GM18499 (cell line): ENCODE results near the gene AP4S1.
"Not testable (repeated sequence)": the region's sequence is repeated elsewhere in the genome, so short reads cannot be mapped to it uniquely, and the experiment has no call there.

Source experiments
- ATAC-seq: cut with Tn5 transposase; IDR thresholded peaks from one replicate; pipeline ENCODE4 v1.9.1; 2021; ENCODE audit warnings: moderate number of reproducible peaks; ENCODE audit not compliant: insufficient read depth, unreplicated experiment

AP4S1 gene

DNA sequence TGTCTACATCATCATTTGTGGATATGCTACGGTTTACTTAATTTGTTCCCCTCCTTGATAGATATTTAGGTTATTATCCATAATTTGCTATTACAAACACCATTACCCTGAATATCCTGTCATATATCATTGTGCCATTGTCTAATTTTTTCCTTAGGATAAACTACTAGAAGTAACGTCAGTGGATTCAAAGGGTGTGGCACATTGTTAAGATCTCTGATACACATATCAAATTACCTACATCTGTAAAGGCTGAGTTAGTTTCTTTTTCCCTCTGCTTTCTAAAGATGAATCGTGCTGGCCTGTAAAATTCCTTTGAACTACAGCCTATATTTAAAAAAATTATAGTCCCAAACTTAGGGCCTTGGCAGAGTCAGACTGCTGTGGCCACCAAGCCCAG, 54.6 kb downstream of the AP4S1 start:
- no peak for ATAC-seq

DNA sequence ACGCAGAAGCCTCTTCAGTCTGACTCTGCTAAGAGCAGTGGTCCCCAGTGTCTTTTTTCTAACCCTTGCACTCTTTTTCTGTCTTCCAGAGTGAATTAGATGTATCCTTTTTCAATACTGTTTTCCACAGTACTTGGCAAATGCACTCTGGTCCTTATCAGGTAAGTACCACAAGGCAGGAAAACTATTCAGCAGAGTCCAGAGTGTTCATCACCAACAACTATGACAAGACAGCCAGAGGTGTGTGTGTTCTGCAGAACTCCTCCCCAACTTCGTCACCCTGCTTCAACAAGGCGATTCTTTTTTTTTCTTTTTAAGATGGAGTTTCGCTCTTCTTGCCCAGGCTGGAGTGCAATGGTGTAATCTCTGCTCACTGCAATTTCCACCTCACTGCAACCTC, 55.0 kb downstream of the AP4S1 start:
- ATAC-seq = no peak

DNA sequence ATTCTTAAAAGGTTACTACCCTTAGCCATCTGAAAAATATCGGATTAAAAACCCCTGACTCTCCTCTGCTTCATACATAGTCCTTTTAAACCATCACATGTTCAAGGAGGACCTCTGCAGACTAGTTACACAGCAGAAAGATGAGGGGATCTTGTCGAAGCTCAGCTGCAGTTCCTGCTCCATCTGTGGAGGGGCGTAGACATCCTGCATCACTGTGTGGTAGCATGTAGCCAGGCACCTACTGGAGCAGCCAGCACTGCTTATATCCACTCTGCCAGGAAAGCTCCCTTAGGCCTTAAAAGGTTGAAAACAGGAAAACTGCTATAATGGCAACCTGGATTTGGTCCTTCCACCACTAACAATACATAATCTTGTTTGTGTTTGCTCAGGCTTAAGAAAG, 58.3 kb downstream of the AP4S1 start:
- ATAC-seq = no peak

DNA sequence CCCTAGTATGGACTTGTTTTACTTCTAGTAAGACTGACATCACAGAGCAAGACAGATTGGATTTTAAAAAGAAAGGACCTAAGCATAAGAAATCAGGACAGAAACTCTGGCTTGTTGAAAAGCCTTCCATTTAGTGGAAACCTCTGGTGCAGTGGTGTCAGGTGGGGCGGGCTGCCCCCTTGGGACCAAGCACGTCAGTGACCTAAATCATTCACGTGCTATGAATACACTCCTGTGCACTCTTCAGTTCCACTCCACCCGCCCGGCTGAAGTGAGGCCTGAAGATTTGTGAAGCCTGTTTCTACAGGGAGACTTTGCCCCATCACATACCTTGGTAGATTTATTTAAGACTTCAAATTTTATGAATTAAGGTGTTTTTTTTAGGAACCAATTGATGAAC, 58.9 kb downstream of the AP4S1 start:
- ATAC-seq = no peak

DNA sequence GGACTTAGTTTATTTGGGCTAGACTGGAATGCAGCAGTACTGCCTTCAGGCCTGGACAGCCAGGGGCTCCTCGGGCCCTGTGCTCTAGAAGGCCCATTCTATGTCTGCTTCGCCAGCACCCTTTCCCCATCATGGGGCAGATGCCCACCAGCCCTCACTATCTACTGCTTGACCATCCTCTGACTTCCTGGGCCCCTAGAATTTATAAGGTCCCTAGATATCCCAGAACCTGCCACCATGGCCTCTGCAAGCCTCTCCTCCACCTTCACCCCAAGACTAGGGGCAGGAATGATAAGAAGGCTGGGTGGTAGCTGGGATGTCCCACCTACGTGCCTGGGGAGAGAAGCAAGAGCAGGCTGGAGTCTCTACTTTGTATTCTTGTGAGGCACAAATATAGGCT, 59.6 kb downstream of the AP4S1 start:
- no peak for ATAC-seq

DNA sequence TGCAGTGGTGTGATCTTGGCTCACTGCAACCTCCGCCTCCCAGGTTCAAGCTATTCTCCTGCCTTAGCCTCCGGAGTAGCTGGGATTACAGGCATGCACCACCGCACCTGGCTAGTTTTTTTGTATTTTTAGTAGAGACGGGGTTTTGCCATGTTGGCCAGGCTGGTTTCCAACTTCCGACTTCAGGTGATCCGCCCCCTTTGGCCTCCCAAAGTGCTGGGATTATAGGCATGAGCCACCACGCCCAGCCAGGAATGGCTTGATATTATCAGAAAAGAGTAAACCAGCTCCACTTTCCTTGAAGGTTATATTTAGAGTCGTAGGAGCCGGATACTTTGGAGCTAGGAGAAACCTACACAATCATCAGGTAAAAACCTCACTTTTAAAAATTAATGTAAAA, 61.0 kb downstream of the AP4S1 start:
- ATAC-seq = not testable (repeated sequence)

DNA sequence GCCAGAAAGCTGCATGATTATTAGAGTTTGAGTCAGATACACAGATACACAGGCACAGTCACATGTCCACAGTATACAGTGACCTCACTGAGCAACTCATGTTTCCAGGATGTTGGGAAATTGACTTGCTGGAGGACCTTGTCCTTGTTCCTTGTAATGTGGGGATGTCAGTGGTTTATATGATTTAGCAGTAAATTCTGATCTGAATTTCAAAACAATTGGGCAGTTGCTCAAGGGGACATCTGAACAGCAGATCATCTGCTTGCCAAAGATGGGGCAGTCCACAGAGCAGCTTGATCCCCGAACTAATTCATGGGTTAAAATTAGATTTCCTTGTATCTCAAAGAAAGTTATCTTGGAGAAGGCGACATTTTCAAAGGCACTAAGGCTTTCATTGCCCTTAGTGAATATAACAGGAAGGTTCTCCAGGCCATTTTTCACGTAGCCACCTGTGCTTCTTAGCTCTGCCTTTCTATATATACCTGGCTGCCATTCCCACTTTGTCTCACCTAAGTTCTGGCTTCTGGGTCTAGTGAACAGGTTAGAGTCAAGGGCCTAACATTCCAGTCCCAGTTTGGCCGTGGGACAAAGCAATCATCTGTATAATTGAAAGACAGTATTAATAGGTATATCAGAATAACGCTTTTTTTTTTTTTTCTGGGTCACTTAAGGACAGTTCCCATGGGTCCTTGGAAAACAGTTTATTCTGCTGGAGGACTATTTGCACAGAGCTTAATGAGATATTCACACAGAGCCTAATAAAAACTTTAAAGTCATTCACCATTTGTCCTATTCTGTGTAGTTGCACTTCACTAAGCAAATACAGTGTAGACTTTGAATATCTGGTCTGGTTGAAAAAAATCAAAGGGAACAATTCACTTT, 65.7 kb downstream of the AP4S1 start:
- ATAC-seq = no peak

DNA sequence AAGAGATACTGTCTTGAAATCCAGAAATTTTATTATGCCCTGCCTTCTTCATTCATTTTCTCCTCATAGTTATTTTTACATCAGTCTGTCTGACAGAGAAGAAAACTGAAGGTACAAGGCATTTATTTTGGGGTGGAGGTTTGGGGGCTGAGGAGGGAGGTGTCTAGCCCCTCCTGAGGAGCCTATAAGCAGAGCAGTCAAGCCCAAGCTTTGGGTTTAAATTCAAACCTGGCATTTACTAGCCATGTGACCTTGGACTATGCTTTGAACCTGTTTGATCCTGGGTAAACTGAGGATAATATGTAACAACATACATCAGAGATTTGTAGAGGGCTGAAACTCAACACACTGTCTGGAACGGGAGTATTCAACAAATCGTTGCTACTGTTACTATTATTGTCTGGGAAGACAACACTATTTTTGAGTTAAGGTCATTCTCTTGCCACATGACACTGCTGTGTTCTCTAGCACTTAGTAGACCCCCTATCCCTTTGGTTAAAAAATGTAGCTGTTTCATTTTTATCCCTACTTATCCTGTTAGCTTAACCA, 66.8 kb downstream of the AP4S1 start:
- no peak for ATAC-seq

DNA sequence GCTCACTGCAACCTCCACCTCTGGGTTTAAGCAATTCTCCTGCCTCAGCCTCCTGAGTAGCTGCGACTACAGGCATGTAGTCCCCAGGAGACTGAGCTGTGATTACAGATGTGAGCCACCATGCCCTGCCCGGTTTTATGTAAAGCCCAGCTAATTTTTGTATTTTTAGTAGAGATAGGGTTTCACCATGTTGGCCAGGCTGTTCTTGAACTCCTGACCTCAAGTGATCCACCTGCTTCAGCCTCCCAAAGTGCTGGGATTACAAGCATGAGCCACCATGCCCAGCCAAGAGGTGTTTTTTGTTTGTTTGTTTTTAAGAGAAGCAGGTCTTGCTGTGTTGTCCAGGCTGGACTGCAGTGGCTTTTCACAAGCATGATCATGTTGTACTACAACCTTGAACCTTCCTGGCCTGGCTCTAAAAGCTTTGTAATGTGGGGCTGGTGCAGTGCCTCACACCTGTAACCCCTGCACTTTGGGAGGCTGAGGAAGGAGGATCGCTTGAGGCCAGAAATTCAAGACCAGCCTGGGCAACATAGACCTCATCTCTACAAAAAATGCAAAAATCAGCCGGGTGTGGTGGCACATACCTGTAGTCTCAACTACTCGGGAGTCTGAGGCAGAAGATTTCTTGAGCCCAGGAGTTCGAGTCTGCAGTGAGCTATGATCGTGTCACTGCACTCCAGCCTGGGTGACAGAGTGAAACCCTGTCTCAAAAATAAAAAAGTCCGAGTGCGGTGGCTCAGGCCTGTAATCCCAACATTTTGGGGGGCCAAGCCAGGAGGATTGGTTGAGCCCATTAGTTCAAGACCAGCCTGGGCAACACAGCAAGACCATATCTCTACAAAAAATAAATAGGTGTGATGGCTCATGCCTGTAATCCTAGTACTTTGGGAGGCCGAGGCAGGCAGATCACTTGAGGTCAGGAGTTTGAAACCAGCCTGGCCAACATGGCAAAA, 68.7 kb downstream of the AP4S1 start:
- ATAC-seq = not testable (repeated sequence)

DNA sequence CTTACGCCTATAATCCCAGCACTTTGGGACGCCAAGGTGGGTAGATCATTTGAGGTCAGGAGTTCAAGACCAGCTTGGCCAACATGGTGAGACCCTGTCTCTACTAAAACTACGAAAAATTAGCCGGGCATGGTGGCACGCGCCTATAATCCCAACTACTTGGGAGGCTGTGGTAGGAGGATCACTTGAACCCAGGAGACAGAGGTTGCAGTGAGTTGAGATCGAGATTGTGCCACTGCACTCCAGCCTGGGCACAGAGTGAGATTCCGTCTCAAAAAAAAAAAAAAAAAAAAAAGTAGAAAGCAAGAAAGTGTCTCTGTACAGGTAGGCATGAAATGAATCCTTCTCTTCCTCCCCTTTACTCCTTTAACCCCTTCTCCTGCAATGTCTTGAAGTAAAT, 70.4 kb downstream of the AP4S1 start:
- ATAC-seq = not testable (repeated sequence)

DNA sequence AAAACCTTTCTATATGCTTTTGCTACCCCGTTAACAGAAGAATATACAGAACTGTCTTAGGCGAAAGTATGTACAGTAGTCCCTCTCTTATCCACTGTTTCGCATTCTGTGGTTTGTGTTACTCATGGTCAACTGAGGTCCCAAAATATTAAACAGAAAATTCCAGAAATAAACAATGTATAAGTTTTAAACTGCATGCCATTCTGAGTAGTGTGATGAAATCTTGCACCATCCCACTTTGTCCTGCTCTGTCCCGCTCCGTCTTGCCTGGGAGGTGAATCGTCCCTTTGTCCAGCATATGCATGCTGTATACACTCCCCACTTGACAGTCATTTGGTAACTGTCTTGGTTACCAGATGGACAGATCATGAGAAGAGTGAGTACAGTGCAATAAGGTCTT, 70.8 kb downstream of the AP4S1 start:
- ATAC-seq = no peak

DNA sequence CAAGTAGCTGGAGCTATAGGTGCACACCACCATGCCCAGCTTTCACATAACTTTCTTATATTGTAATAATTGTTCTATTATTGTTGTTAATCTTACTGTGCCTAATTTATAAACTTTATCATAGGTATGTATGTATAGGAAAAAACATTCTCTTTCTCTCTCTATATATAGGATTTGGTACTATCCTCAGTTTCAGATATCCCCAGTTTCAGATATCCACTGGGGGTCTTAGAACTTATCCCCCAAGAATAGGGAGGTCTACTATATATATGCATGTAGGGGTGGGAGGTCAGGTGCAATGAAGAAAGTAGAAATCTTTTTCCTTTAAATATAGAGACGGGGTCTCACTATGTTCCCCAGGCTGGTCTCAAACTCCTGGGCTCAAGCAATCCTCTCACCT, 71.6 kb downstream of the AP4S1 start:
- no peak for ATAC-seq

DNA sequence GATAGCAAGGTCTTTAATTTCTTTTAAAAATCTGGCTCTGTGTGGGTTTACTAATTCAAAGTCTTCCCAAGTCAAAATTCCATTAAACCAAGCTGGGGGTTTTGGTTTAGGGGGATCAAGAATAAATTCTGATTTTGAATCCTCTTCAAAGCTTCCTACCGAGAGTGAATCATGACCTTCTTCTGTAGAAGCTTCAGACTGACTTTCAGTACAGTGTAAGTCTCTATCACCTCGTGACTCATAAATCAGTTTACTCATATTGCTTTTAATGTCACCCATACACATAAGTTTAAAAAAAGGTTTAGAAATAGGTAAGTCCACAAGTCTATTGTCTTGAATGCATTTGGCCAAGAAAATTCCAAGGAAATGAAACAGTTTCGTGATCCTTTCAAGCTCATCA, 81.3 kb downstream of the AP4S1 start:
- ATAC-seq = no peak

DNA sequence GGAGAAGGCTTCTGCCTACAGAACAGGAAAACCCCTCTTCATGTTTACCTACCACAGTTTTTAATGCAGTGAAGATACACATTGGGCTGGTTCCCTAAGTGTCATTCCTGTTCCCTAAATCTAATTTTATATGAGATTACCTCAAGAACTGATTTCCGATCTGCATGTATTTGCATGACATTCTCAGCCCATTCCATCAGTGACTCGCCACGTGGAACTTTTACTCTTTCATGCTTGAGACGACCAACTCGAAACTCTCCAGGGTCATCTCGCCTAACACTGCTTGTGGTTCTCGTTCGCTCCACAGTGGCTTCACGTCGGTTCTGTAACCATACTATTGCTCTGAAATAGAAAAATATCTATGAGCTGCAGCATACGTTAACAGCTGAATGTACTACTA, 83.8 kb downstream of the AP4S1 start:
- no peak for ATAC-seq

DNA sequence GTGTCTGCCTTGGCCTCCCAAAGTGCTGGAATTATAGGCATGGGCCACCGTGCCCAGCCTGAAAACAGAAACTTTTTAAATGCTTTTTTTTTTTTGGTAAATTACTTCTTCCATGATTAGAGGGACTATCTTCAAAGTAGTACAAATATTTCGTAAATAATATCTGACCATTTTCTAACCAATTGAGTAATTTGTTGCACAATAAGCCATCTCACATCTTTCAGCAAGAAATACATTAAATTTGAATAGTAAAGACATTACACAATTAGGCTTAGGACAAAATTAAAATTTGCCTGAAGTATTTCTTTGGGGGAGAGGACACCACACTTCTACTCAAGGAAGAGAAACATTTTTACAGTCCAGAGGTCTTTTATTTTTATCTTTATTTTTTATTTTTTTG, 85.4 kb downstream of the AP4S1 start:
- no peak for ATAC-seq

DNA sequence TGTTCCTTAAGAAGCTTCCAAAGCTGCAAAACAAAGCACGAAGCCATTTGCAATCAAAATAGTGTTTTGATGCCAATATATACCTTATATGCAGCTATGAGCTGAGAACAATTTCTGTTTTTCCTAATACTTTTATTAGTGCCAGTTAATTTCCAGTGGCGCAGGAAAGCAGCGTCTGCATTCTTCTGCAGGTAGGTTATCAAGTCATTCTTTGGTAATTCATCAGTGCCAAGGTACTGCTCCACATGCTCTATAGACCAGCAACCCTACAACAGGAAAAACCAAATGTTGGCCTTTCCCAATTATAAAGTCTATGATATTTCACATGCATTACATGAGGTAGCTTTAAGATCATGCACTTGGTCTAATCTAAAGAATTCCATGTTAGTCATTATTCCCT, 88.3 kb downstream of the AP4S1 start:
- ATAC-seq = no peak

DNA sequence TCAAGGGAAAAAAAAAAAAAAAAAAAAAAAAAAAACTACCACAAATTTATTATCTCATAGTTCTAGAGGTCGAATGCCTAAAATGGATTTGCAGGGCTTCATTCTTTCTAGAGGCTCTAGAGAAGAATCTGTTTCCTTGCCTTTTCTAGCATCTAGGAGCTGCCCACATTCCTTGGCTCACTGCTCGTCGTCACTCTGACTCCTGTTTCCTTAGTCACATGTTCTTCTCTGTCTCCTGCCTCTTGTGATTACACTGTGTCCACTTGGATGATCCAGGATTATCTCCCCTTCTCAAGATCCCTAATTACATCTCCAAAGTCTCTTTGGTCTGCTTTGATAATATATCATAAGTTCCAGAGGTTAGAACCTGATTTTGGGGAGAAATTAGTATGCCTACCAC, 93.4 kb downstream of the AP4S1 start:
- ATAC-seq = no peak

DNA sequence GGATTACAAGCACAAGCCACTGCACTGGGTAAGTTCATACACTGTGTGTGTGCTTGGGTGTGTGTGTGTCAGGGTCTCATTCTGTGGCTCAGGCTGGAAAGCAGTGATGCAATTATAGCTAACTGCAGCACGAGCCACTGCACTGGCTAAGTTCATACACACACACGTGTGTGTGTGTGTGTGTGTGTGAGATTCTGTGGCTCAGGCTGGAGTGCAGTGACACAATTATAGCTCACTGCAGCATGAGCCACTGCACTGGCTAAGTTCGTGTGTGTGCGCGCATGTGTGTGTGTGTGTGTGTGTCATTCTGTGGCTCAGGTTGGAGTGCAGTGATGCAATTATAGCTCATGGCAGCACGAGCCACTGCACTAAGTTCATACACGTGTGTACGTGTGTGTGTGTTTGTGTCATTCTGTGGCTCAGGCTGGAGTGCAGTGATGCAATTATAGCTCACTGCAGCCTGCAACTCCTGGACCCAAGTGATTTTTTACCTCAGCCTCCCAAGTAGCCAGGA, 96.7 kb downstream of the AP4S1 start:
- ATAC-seq = no peak

DNA sequence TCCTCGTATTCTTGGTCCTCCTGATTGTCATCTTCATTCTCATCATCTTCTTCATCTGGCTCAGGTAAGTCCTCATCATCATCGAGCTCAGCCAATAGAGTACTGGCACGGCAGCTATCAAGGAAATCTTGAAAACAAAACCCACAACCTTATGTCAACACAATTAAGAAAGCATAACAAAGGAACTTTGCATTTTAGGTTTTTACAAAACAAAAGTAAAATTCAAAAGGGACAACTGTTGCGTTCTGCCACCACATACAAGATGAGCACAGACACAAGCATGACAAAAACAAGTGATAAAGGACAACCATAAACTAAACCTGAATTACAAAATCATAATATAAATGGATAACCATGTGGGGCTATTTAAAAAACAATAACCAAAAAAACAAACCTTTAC, 97.5 kb downstream of the AP4S1 start:
- ATAC-seq = no peak

DNA sequence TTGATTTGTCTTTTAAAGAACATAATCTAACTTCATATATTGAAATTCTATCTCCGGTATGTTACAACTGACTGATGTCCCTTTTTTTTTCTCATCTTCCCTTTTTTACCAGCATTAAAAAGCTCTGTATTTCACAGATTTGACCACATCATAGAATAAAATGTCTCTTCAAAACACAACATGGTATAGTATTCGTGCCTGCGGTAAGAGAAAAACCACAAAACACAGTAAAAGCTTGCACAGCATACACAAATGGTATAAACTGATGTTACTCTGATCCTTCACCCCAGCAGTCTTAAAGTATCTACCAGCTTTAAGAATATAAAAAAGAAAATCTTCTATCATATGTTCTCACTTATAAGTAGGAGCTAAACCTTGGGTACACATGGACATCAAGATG, 98.7 kb downstream of the AP4S1 start:
- no peak for ATAC-seq

DNA sequence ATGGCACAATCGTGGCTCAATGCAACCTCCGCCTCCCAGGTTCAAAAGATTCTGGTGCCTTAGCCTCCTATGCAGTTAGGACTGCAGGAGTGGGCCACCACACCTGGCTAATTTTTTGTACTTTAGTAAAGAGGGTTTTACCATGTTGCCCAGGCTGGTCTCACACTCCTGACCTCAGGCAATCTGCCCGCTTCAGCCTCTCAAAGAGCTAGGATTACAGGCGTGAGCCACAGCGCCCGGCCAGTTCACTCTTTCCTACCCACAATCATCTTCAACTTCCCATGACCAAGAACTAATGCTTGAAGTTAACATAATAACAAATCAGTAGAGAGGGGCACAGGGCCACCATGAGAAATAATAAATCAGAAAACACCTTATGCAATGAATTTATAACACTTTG, 99.8 kb downstream of the AP4S1 start:
- ATAC-seq = no peak
